GM18517 (cell line): Measurements from ENCODE around the gene ZBTB22.

ENCODE experiments used
- ATAC-seq: cut with Tn5 transposase; IDR thresholded peaks from one replicate; pipeline ENCODE4 v1.9.1; 2021; ENCODE audit warnings: mild to moderate bottlenecking, moderate library complexity; ENCODE audit not compliant: unreplicated experiment

Gene ZBTB22

GRCh38 chr6:33330736-33331135, 13.2 kb upstream of the ZBTB22 start:
- ATAC-seq = no peak

- ATAC-seq = no peak
These were observed 11.5 kb upstream of the ZBTB22 start for GRCh38 chr6:33329058-33329457.

GRCh38 chr6:33324125-33324524, 6.6 kb upstream of the ZBTB22 start:
- no peak for ATAC-seq

- no peak for ATAC-seq
These were observed 6.0 kb upstream of the ZBTB22 start for GRCh38 chr6:33323623-33323948.

GRCh38 chr6:33321227-33321626, 3.7 kb upstream of the ZBTB22 start:
- ATAC-seq = no peak

GRCh38 chr6:33320315-33321181, 3.0 kb upstream of the ZBTB22 start:
- ATAC-seq = no peak

- no peak for ATAC-seq
These were observed 2.4 kb upstream of the ZBTB22 start for GRCh38 chr6:33319939-33320314.

GRCh38 chr6:33318426-33319073, 1.0 kb upstream of the ZBTB22 start:
- no peak for ATAC-seq

GRCh38 chr6:33317419-33317668, 200 bp downstream of the ZBTB22 start:
- no peak for ATAC-seq

- ATAC-seq = no peak
These were observed 733 bp downstream of the ZBTB22 start for GRCh38 chr6:33316603-33317418.

- ATAC-seq = no peak
These were observed 1.5 kb downstream of the ZBTB22 start for GRCh38 chr6:33315793-33316602.

- no peak for ATAC-seq
These were observed 2.4 kb downstream of the ZBTB22 start for GRCh38 chr6:33314943-33315792.

- no peak for ATAC-seq
These were observed 3.0 kb downstream of the ZBTB22 start for GRCh38 chr6:33314515-33314942.

GRCh38 chr6:33313709-33314514, 3.6 kb downstream of the ZBTB22 start, which contains the start of gene TAPBP:
TAPBP (minus strand) TSS chr6:33314078; CDS start chr6:33314041, 37 bp downstream.
- ATAC-seq = peak; percentile 37

- ATAC-seq = no peak
These were observed 4.3 kb downstream of the ZBTB22 start for GRCh38 chr6:33313105-33313708.

- no peak for ATAC-seq
These were observed 5.0 kb downstream of the ZBTB22 start for GRCh38 chr6:33312361-33313104.

GRCh38 chr6:33306356-33306755, 11.2 kb downstream of the ZBTB22 start:
- ATAC-seq = no peak

GRCh38 chr6:33305052-33305451, 12.5 kb downstream of the ZBTB22 start:
- ATAC-seq = no peak
